AML-193 (cell line): ENCODE results near the gene YTHDF1.
"Not testable (repeated sequence)": the region's sequence is repeated elsewhere in the genome, so short reads cannot be mapped to it uniquely, and the experiment has no call there.

ENCODE experiments used
- DNase-seq, 2 experiments: peaks; one replicate each; lab custom pipeline; 2025; lab: John Stamatoyannopoulos, UW

The YTHDF1 gene

GRCh38 chr20:63169681-63170080 lies 46.2 kb downstream of the YTHDF1 start:
- no peak for DNase-seq

- DNase-seq: no peak
These were observed 47.1 kb downstream of the YTHDF1 start for GRCh38 chr20:63168861-63169260.

GRCh38 chr20:63167918-63168520 lies 47.9 kb downstream of the YTHDF1 start:
- DNase-seq: no peak

- no peak for DNase-seq
These were observed 48.7 kb downstream of the YTHDF1 start for GRCh38 chr20:63167026-63167917.

GRCh38 chr20:63166193-63167020 lies 49.5 kb downstream of the YTHDF1 start:
- DNase-seq: no peak

GRCh38 chr20:63165356-63166192 lies 50.4 kb downstream of the YTHDF1 start:
- DNase-seq: no peak

GRCh38 chr20:63164484-63165355 lies 51.2 kb downstream of the YTHDF1 start:
- DNase-seq: no peak

- no peak for DNase-seq
These were observed 52.1 kb downstream of the YTHDF1 start for GRCh38 chr20:63163596-63164483.

GRCh38 chr20:63163171-63163570 lies 52.8 kb downstream of the YTHDF1 start:
- no peak for DNase-seq

GRCh38 chr20:63162206-63162795 lies 53.6 kb downstream of the YTHDF1 start:
- no peak for DNase-seq

GRCh38 chr20:63161176-63161651 lies 54.7 kb downstream of the YTHDF1 start:
- no peak for DNase-seq

GRCh38 chr20:63160641-63161175 lies 55.2 kb downstream of the YTHDF1 start:
- DNase-seq: no peak

GRCh38 chr20:63159826-63160640 lies 55.9 kb downstream of the YTHDF1 start:
- no peak for DNase-seq

- not testable (repeated sequence) for DNase-seq
These were observed 56.7 kb downstream of the YTHDF1 start for GRCh38 chr20:63159251-63159650.

- no peak for DNase-seq
These were observed 57.1 kb downstream of the YTHDF1 start for GRCh38 chr20:63158845-63159244.

- no peak for DNase-seq
These were observed 57.6 kb downstream of the YTHDF1 start for GRCh38 chr20:63158352-63158751.

- not testable (repeated sequence) for DNase-seq
These were observed 58.5 kb downstream of the YTHDF1 start for GRCh38 chr20:63157431-63157830.

GRCh38 chr20:63156221-63156671 lies 59.7 kb downstream of the YTHDF1 start:
- no peak for DNase-seq
